HepG2 (cell line): Measurements from ENCODE around the gene FGD2. TPM values are rescaled to one million over a fixed set of nuclear protein-coding genes. Genes with fewer than 3 reads are reported as not detected.

Source experiments
- CBX2 ChIP-seq, 2 experiments: fragments of 200-600 bp in 1 of 2; sonication (generic); formaldehyde crosslinking in 1 of 2; IDR thresholded peaks; 2 replicates each; pipeline versions ENCODE4 v1.7.0 to v1.8.1; 2018 to 2022; ENCODE audit warnings: low read depth in 2 of 2, low read length in 1 of 2, mild to moderate bottlenecking in 1 of 2, missing genetic modification reagents in 1 of 2
- CCDC6 ChIP-seq: sonication (generic); formaldehyde crosslinking; IDR thresholded peaks from 2 replicates; pipeline ENCODE4 v1.8.1; 2022; ENCODE audit warnings: mild to moderate bottlenecking, missing genetic modification reagents, moderate library complexity
- FOSL1 ChIP-seq: sonication (generic); formaldehyde crosslinking; IDR thresholded peaks from 2 replicates; pipeline ENCODE4 v1.9.0; 2021; ENCODE audit warnings: missing genetic modification reagents, borderline replicate concordance
- HMG20A ChIP-seq: IDR thresholded peaks from 2 replicates; pipeline ENCODE4 v1.6.1; 2016; ENCODE audit warnings: borderline replicate concordance
- KLF9 ChIP-seq: IDR thresholded peaks from 2 replicates; pipeline ENCODE4 v1.6.1; 2016; ENCODE audit warnings: low read depth
- POLR2A ChIP-seq, 2 experiments: IDR thresholded peaks; 2 replicates each; pipeline ENCODE4 v1.6.1; 2011; ENCODE audit warnings: low read depth in 2 of 2, low read length in 2 of 2, mild to moderate bottlenecking in 1 of 2, moderate library complexity in 1 of 2; ENCODE audit not compliant: insufficient read depth in 1 of 2
- POLR2G ChIP-seq: fragments of 200-400 bp; formaldehyde crosslinking; IDR thresholded peaks from 2 replicates; pipeline ENCODE4 v1.6.1; 2018; ENCODE audit warnings: mild to moderate bottlenecking, low read depth, low read length, moderate library complexity
- ZNF136 ChIP-seq: sonication (generic); formaldehyde crosslinking; IDR thresholded peaks from 2 replicates; pipeline ENCODE4 v1.8.1; 2022; ENCODE audit warnings: low read depth, mild to moderate bottlenecking, moderate library complexity, missing genetic modification reagents
- ZNF33B ChIP-seq: sonication (generic); formaldehyde crosslinking; IDR thresholded peaks from 2 replicates; pipeline ENCODE4 v1.5.1; 2020; ENCODE audit warnings: mild to moderate bottlenecking, missing genetic modification reagents
- polyA plus RNA-seq, 8 experiments: library from polyadenylated mRNA; depleted of rRNA in 3 of 8; stranded (reverse) in 7 of 8; unstranded in 1 of 8; fragments of >200 nt; fragmentation: Illumina TruSeq in 4 of 8; extraction: Trizol in 4 of 8; gene quantifications; 2 replicates each; pipeline versions ENCODE4 v1.2.1 to v1.2.3, GENCODE V29; 2011 to 2016; ENCODE audit warnings: low read depth in 4 of 8, missing spikeins in 1 of 8, mixed read lengths in 1 of 8; ENCODE audit not compliant: insufficient read depth in 1 of 8
- total RNA-seq, 5 experiments: library from RNA; depleted of rRNA; stranded (reverse); fragments of >200 nt; fragmentation: Illumina TruSeq; extraction: Trizol; gene quantifications; 2 replicates each; pipeline ENCODE4 v1.2.3, GENCODE V29; 2016; ENCODE audit warnings: low read depth in 1 of 5
- TF ChIP-seq, protein P1 (sequence below): sonication (generic); formaldehyde crosslinking; conservative IDR thresholded peaks from 2 replicates; pipeline ENCODE4 v1.4.0; 2020; ENCODE audit warnings: missing genetic modification reagents
- TF ChIP-seq, protein P2 (sequence below): sonication (generic); formaldehyde crosslinking; IDR thresholded peaks from 2 replicates; pipeline ENCODE4 v1.5.1; 2020; ENCODE audit warnings: mild to moderate bottlenecking, missing genetic modification reagents
- TF ChIP-seq, protein P3 (sequence below): sonication (generic); formaldehyde crosslinking; IDR thresholded peaks from 2 replicates; pipeline ENCODE4 v1.4.0; 2020; ENCODE audit warnings: mild to moderate bottlenecking, missing genetic modification reagents
- TF ChIP-seq, protein P4 (sequence below): sonication (generic); formaldehyde crosslinking; conservative IDR thresholded peaks from 2 replicates; pipeline ENCODE4 v1.8.1; 2023; ENCODE audit warnings: missing genetic modification reagents
- TF ChIP-seq, protein P5 (sequence below): sonication (generic); formaldehyde crosslinking; IDR thresholded peaks from 2 replicates; pipeline ENCODE4 v1.5.0; 2020; ENCODE audit warnings: missing genetic modification reagents
- TF ChIP-seq, protein P6 (sequence below): sonication (generic); formaldehyde crosslinking; IDR thresholded peaks from 2 replicates; pipeline ENCODE4 v1.5.0; 2020; ENCODE audit warnings: missing genetic modification reagents, mild to moderate bottlenecking, borderline replicate concordance

The FGD2 gene
- total and polyA plus RNA-seq, 2 of the 13 experiments (the other 11 are each of a cell fraction or from before 2014, with no cell fraction given), result not detected

DNA sequence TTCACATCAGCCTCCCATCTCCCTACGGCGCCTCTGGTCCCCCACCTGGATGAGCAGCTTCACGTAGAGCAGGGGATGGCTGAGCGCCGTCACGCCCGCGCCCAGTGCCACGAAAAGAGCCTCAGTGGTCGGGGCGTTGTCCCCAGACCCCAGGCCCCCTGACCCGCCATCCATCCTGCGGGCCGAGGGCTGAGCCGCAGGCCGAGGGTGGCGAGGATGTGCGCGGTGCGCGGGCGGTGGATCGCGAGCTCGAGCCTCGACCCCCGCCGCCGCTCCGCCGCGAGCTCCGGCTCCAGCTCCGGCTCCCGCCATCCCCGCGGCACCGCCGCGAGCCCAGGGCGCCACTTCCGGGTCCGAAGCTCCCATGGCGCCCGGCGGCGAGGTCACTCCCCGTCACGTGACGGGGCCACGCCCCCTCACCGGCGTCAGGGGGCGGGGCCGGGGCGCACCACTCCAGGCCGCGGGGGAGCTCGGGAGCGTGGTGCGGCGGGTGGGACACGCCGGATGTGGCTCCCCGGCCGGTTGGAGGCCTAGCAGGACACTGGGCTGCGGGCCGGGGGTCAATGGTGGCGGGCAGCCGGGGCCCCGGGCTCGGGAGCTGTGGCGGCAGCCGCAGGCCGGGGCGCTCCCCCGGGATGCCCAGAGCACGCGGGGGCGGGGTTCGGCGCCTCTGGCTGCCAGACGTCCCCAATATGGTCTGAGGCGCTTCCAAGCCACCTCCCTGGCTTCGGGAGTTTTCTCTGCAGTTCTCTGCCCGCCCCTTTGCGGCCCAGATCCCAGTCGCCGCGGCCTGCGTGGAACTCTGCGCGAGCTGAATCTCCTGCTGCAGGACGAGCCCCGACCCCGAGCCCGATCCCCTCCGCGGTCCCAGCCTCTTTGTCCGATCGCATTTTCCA lies 19.4 kb upstream of the FGD2 start, which contains the start of gene MTCH1 (continued):
- TF ChIP-seq, protein P1, sequence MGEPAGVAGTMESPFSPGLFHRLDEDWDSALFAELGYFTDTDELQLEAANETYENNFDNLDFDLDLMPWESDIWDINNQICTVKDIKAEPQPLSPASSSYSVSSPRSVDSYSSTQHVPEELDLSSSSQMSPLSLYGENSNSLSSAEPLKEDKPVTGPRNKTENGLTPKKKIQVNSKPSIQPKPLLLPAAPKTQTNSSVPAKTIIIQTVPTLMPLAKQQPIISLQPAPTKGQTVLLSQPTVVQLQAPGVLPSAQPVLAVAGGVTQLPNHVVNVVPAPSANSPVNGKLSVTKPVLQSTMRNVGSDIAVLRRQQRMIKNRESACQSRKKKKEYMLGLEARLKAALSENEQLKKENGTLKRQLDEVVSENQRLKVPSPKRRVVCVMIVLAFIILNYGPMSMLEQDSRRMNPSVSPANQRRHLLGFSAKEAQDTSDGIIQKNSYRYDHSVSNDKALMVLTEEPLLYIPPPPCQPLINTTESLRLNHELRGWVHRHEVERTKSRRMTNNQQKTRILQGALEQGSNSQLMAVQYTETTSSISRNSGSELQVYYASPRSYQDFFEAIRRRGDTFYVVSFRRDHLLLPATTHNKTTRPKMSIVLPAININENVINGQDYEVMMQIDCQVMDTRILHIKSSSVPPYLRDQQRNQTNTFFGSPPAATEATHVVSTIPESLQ (CRISPR knock-in tag), result no peak
- peak; percentile 90 for TF ChIP-seq POLR2G
- TF ChIP-seq, protein P2, sequence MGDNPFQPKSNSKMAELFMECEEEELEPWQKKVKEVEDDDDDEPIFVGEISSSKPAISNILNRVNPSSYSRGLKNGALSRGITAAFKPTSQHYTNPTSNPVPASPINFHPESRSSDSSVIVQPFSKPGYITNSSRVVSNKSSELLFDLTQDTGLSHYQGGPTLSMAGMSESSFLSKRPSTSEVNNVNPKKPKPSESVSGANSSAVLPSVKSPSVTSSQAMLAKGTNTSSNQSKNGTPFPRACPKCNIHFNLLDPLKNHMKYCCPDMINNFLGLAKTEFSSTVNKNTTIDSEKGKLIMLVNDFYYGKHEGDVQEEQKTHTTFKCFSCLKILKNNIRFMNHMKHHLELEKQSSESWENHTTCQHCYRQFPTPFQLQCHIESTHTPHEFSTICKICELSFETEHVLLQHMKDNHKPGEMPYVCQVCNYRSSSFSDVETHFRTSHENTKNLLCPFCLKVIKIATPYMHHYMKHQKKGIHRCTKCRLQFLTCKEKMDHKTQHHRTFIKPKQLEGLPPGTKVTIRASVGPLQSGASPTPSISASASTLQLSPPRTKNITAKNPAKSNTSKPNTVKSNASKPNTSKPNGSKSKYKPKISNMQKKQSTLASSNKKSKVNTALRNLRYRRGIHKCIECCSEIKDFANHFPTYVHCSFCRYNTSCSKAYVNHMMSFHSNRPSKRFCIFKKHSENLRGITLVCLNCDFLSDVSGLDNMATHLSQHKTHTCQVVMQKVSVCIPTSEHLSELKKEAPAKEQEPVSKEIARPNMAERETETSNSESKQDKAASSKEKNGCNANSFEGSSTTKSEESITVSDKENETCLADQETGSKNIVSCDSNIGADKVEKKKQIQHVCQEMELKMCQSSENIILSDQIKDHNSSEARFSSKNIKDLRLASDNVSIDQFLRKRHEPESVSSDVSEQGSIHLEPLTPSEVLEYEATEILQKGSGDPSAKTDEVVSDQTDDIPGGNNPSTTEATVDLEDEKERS, result 0 out of 2 replicates have a peak, but pooled peaks have one; percentile 36
- no peak for TF ChIP-seq HMG20A (CRISPR knock-in tag)
- TF ChIP-seq, protein P3, sequence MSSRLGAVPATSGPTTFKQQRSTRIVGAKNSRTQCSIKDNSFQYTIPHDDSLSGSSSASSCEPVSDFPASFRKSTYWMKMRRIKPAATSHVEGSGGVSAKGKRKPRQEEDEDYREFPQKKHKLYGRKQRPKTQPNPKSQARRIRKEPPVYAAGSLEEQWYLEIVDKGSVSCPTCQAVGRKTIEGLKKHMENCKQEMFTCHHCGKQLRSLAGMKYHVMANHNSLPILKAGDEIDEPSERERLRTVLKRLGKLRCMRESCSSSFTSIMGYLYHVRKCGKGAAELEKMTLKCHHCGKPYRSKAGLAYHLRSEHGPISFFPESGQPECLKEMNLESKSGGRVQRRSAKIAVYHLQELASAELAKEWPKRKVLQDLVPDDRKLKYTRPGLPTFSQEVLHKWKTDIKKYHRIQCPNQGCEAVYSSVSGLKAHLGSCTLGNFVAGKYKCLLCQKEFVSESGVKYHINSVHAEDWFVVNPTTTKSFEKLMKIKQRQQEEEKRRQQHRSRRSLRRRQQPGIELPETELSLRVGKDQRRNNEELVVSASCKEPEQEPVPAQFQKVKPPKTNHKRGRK (CRISPR knock-in tag), result no peak
- TF ChIP-seq, protein P4, sequence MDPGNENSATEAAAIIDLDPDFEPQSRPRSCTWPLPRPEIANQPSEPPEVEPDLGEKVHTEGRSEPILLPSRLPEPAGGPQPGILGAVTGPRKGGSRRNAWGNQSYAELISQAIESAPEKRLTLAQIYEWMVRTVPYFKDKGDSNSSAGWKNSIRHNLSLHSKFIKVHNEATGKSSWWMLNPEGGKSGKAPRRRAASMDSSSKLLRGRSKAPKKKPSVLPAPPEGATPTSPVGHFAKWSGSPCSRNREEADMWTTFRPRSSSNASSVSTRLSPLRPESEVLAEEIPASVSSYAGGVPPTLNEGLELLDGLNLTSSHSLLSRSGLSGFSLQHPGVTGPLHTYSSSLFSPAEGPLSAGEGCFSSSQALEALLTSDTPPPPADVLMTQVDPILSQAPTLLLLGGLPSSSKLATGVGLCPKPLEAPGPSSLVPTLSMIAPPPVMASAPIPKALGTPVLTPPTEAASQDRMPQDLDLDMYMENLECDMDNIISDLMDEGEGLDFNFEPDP, result no peak
- TF ChIP-seq, protein P5, sequence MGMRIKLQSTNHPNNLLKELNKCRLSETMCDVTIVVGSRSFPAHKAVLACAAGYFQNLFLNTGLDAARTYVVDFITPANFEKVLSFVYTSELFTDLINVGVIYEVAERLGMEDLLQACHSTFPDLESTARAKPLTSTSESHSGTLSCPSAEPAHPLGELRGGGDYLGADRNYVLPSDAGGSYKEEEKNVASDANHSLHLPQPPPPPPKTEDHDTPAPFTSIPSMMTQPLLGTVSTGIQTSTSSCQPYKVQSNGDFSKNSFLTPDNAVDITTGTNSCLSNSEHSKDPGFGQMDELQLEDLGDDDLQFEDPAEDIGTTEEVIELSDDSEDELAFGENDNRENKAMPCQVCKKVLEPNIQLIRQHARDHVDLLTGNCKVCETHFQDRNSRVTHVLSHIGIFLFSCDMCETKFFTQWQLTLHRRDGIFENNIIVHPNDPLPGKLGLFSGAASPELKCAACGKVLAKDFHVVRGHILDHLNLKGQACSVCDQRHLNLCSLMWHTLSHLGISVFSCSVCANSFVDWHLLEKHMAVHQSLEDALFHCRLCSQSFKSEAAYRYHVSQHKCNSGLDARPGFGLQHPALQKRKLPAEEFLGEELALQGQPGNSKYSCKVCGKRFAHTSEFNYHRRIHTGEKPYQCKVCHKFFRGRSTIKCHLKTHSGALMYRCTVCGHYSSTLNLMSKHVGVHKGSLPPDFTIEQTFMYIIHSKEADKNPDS (CRISPR knock-in tag), result 0 out of 2 replicates have a peak, but pooled peaks have one; percentile 22
- TF ChIP-seq CCDC6, result no peak; the same call in 1 of the 2 replicates
- TF ChIP-seq ZNF33B (CRISPR knock-in tag), result no peak; the same call in 1 of the 2 replicates
- no peak; the same call in 1 of the 2 replicates for TF ChIP-seq ZNF136 (CRISPR knock-in tag)
- TF ChIP-seq CBX2 (IDR thresholded peaks at IDR 0.05; ENCODE audit: low read depth, low read length), result no peak
- no peak for TF ChIP-seq CBX2 (CRISPR knock-in tag; IDR thresholded peaks at IDR 0.05; ENCODE audit: low read depth)
- TF ChIP-seq, protein P6, sequence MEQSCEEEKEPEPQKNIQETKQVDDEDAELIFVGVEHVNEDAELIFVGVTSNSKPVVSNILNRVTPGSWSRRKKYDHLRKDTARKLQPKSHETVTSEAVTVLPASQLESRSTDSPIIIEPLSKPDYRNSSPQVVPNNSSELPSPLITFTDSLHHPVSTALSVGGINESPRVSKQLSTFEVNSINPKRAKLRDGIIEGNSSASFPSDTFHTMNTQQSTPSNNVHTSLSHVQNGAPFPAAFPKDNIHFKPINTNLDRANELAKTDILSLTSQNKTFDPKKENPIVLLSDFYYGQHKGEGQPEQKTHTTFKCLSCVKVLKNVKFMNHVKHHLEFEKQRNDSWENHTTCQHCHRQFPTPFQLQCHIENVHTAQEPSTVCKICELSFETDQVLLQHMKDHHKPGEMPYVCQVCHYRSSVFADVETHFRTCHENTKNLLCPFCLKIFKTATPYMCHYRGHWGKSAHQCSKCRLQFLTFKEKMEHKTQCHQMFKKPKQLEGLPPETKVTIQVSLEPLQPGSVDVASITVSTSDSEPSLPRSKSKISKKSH (CRISPR knock-in tag), result 0 out of 2 replicates have a peak, but pooled peaks have one; percentile 64
- peak; percentile 62; the same call in 1 of the 2 replicates for TF ChIP-seq KLF9 (CRISPR knock-in tag)
- TF ChIP-seq FOSL1, result no peak
- peak; percentile 92 to 94 for TF ChIP-seq POLR2A (IDR thresholded peaks at IDR 0.05; ENCODE audit: insufficient read depth in 1 of 2, low read depth in 2 of 2, low read length in 2 of 2)
